PFSK-1 (cell line): Measurements from ENCODE around the gene DUSP16.

Experiments
- POLR2AphosphoS5 ChIP-seq: IDR thresholded peaks from 2 replicates; pipeline ENCODE4 v1.6.1; 2012; ENCODE audit warnings: low read depth, mild to moderate bottlenecking, control low read depth, low read length, moderate library complexity
- TAF1 ChIP-seq: IDR thresholded peaks from 2 replicates; pipeline ENCODE4 v1.6.1; 2012; ENCODE audit warnings: low read length, control low read depth, borderline replicate concordance; ENCODE audit not compliant: insufficient read depth

GRCh38 chr12:12598864-12599263, 36.2 kb upstream of the DUSP16 start:
- TF ChIP-seq POLR2AphosphoS5 = no peak
- TF ChIP-seq TAF1 = no peak
